T-helper 1 cell treated with Interleukin-12 subunit alpha and Interleukin-12 subunit beta and Interleukin-4 antibody, amounts not matched to agents 30 ng/mL and 1 ng/mL, for 36 hours (primary cell): ENCODE data around the gene F11R. TPM values are rescaled to one million over a fixed set of nuclear protein-coding genes. Genes with fewer than 3 reads are reported as not detected.
"Not testable (repeated sequence)": the region's sequence is repeated elsewhere in the genome, so short reads cannot be mapped to it uniquely, and the experiment has no call there.

Experiments used
- intact Hi-C: fragments of 100-400 bp; cut with micrococcal nuclease; formaldehyde crosslinking; loops from one replicate; pipeline ENCODE4 v1.15.1; 2024
- total RNA-seq: library from RNA; stranded (reverse); gene quantifications from 2 replicates; pipeline ENCODE4 v1.2.3, GENCODE V29; 2022

F11R gene
- total RNA-seq, 1 donor from 2014 or later: 17.4 TPM

DNA sequence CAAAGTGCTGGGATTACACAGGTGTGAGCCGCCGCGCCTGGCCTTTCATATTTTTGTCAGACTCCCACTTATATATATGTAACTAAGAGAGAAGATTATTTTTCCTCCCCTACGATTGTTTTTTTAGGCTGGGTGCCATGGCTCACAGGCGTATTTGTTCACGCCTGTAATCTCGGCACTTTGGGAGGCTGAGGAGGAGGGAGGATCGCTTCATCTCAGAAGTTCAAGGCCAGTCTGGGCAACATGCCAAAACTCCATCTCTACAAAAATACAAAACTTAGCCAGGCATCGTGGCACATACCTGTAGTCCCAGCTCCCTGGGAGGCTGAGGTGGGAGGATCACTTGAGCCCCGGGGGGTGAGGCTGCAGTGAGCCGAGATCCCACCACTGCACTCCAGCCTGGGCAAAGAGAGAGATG, 42.4 kb downstream of the F11R start:
- intact Hi-C loops: no loop called here

DNA sequence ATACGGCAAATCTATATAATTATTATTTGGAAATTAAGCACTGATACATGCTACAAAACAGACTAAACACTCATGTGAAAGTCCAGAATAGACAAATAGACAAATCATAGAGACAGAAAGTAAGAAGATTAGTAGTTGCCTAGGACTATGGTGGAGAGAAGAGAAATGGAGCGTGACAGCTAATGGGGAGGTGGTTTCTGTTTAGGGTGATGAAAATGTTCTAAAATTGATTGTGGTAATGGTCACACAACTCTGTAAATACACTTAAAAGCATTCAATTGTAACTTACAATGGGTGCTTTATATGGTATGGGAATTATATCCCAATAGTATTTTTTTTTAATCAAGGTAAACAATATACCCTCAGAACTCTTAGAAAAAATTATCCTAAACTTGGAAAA, 45.9 kb downstream of the F11R start:
- intact Hi-C loops: no loop called here

DNA sequence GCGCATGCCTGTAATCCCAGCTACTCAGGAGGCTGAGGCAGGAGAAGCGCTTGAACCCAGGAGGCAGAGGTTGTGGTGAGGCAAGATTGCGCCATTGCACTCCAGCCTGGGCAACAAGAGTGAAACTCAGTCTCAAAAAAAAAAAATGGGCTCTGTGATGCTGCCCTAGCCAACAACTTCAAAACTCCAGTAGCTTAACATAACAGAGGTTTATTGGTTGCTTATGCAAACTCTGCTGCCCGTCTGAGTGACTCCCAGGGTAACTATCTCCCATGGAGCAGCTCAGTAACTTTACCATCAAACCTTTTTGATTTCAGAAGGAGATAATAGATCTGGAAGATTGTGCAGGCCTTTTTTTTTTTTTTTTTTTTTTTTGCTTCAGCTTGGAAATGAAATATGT, 47.5 kb downstream of the F11R start:
- intact Hi-C loops: no loop called here

DNA sequence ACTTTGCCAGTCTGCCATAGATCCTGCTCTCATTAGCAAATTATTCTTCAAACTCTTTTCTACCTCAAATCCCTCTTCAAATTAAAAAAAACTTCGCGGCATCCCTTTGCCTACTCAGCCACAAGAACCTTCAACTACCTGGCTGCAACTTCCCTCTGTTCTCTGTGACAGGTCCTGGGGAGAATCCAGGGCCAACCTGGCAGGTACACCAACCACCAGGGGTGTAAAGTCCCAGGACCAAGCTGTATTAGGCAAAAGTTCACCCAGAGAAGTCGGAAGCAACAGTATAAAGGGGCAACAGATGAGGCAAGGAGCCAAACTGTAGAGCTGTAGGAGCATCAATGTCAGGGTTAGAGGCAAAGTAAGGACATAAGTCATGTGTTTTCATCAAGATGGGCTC, 48.0 kb downstream of the F11R start:
- intact Hi-C loops: no loop called here

DNA sequence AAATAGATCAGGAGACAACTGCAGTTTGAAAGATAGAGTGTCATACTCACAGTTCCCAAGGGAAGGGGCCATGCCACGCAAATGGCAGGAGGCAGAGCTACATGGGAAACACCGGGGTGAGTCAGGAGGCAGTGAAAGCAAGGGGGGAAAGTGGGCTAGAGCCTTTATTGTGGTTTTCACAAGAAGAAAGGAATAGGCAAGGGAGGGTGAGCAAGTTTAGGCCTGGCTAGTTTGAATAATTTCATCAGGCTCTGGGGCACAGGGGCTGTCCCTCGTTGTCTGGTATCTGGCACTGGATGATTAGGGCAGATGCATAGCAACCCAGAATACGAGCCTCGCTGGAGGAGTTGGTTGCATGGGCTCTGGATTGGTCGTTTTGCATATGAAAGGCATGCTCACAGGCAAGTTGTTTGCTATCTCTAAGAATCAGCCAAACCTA, 49.3 kb downstream of the F11R start:
- intact Hi-C loops: no loop called here

DNA sequence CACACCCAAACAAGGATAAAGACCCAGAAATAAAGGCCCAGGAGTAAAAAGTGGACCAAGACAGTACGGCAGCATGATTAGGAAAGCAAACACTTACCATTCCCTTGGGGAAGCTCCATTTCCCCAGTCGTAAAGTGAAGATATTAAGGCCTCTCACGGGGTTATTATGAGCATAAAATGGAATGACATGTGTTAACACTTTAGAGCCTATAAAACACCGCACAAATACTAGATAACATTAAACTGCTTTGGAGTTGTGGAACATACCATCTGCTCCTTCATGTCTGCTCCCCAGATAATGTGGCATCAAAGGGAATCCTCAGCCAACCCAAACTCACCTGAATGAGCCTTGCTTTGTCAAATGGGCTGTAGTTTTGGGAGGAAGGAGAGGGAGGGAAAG, 57.4 kb downstream of the F11R start:
- intact Hi-C loops: no loop called here

DNA sequence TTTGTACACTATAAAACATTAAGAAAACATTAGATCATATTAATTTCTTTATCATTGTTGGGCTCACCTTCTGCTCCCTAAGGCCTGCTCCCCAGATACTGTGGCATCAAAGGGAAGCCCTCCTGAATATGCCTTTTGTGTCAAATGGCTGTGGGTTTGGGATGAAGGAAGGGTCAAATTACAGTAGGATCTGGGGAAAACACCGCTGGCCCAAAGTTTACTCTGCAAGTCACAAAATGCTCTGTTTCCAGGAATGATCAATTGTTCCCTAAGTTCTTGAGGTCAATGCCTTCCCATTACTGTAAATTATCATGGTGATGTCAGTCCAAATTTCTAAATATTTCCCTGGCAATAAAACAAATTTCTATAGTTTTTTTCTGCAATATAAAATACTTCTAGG, 59.5 kb downstream of the F11R start:
- intact Hi-C loops: no loop called here

DNA sequence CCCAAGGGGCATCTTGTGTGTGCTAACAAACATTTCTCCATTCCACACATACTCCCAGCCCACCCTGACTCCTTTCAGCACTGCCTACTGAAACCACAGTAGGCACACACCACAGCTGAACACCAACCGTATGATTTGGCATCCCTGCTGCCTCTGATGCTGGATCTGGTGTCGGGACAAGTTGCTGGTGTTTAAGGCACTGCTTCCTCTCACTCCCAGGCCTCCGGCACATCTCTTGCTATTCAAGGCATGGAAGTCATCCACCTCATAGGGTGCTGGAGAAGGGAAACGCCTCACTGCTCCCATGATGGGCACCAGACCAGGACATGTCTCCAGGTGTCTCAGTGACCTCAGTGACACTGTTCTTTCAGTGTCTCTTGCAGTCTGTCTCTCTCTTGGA, 64.0 kb downstream of the F11R start:
- intact Hi-C loops: no loop called here

DNA sequence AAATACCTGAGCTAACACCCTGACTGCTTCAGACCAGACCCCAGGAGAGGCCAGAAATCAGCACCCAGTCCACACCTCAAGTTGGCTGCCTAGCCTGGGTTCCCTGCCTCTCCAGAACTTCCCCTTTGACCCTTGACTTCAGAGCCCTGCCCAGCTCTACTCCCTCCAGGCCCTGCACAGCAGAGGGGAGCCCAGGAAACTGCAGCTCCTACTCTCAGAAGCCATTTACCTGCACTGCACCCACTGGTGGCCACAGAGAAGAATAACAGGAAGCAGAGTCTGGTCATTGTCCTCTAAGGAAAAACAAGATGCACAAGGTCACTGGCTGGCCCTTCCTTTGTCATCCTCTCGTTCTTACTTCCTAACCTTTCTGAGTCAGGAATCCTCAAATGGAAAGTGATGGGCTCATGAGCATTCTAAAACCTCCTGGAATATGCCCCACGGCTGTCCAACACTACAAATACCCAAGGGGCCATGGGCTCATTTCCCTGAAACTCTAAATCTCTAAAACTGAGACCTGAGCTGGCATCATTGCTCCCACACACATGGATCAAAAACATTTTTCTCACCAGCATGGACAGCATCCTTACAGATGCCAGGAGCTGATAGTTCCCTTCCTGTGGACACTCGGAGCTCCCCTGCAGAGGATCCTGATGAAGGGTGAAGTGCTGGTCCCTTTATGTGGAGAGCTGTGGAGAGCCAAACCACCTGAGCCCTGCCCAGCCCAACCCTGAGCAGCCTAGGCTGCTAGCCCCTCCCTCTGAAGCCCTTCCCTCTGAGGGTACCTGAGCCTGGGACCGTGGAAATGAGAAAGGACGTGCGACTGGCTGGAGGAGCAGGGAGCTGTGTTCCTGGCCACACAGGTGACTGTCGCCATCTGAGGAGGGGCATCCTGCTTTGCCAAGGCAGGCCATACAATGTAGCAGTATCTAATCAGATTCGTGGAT, 66.5 kb downstream of the F11R start, which contains the start of gene ITLN2:
Gene ITLN2, minus strand, starts transcription at position 652 of the 947 bp plus-strand sequence. Its CDS starts 68 bp downstream, at position 584.
- intact Hi-C loops: no loop called here

DNA sequence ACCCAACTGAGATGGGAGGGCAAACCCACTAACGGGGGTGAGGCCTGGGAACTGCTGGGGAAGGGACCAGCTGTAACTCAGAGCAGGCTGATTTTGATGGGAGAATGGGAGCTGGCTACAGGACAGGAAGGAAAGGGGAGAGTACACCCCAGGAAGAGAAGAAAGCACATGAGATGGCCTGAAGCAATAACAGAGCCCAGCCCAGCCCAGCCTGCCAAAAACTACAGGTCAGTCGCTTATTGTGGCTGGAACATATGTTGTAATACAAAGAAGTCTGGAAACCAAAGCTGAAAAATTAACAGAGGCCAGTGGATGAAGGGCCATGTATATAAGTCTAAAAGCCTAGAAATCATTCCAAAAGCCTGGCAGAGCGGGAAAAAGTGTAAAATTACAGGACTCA, 67.9 kb downstream of the F11R start:
- intact Hi-C loops: no loop called here

DNA sequence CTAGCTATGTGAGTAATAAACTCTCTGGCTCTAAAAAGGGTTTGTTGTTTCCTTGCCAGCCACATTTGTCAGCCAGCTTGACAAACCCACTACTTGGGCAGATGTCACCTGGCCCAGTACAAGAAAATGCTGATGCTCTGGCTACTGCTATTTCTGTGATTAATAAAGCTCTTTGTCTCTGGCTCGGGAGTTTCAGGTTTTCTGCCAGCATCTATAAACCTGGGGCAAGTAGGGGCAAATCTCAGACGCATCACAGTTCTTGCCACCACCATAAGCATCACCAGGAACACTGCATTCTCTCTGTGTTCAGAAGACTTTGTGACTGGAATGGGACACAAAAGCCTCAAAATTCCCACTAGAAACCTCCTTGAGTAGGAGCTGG, 68.8 kb downstream of the F11R start:
- intact Hi-C loops: no loop called here

DNA sequence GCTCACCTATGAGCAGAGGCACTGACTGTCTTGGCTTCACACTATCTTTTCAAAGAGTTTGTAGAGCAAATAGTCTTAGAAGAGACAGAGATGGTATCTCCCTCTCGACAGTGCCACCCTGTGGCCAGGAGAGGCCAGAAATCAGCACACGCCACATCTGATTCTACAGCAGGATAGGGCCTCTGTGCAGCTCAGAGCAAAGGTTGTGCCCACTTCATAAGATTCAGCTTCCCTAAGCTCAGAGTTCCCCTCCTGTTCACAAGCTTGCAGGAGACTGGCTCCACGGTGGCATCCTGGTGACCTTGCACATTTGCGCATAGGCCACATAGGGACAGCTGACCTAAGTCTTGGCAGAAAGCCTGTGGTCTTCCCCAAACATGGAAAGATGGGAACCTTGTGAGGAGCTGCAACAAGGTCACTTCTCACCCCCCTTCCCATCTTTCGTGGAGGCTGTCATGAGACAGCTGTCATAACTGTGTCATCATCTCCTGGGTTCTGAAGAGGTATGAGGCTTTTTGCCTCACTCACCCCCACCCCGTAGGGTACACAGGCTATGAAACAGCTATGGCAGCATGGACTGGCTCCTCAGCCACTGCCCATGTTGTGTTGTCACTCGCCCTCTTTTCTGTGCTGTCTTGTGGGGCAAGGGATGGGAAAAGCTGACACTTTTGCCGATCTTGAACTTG, 69.4 kb downstream of the F11R start:
- intact Hi-C loops: loop anchor here (1.0 to 2.0 kb wide), 8 partner anchors 67 to 276 kb away; partner anchors contain the start of gene ITLN1

DNA sequence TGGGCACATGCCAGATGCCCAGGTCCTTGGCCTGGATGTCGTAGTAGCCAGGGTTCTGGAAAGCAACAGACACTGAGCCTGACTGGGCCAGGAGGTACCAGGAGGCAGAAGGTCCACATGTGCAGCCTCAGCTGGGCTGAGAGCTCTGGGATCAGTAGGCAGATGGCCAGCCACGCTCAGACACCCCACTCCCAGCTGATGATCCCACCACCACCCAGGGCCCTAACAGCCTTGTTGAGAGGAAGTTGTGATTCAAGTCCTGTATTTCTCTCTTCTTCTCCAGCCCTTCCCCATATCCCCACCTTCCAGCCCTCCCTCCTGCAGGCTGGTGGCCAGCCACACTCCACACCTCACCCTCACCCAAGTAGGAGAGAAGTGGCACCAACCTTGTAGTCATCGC, 70.3 kb downstream of the F11R start:
- intact Hi-C loops: loop anchor here (1.0 to 2.0 kb wide), 8 partner anchors 66 to 275 kb away; partner anchors contain the start of gene ITLN1

DNA sequence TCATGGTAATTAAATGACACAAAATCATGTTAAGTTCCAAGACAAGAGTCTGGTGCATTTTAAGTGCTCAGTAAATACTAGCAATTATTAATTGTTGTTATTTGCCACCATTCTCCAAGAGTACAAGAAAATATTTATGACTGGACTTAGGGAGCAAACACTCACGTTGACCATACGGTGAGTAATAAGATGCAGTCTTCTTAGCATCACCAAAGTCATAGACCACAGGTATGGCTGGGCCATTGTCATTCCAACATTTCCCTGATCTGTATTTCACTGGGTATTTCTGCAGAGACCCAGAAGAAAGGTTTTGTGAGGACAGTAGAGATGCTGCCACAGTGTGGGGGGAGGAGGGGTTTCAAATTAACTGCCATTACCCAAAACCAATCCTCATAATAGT, 71.1 kb downstream of the F11R start:
- intact Hi-C loops: loop anchor here (2.0 kb wide), 3 partner anchors 65 to 181 kb away; partner anchors contain the start of gene ITLN1

DNA sequence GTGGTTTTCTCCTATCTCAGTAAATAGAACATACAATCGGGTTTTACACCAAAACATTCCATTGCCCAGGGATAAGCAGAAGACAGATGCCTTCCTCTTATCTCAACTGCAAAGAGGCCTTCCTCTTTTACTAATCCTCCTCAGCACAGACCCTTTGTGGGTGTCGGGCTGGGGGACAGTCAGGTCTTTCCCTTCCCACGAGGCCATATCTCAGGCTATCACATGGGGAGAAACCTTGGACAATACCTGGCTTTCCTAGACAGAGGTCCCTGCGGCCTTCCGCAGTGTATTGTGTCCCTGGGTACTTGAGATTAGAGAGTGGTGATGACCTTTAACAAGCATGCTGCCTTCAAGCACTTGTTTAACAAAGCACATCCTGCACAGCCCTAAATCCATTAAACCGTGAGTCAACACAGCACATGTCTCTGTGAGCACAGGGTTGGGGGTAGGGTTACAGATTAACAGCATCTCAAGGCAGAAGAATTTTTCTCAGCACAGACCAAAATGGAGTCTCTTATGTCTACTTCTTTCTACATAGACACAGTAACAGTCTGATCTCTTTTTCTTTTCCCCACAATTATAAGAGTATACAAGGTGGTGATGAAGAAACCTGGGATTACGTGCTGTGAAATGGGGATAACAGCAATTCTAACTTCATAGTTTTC, 71.6 kb downstream of the F11R start:
- intact Hi-C loops: not testable (repeated sequence)

DNA sequence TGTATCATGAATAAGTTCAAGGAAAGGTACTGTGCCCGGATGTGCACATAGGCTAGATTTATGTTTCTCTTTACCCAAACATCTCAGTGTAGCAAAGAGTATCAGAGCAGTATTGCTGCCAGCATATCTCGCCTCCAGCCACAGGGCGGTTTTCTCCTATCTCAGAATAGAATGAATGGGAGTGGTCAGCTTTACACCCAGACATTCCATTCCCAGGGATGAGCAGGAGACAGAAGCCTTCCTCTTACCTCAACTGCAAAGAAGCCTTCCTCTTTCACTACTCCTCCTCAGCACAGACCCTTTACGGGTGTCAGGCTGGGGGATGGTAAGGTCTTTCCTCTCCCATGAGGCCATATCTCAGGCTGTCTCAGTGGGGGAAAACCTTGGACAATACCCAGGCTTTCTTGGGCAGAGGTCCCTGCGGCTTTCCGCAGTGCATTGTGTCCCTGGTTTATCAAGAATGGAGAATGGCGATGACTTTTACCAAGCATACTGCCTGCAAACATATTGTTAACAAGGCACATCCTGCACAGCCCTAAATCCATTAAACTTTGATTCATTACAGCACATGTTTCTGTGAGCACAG, 73.7 kb downstream of the F11R start:
- intact Hi-C loops: not testable (repeated sequence)

DNA sequence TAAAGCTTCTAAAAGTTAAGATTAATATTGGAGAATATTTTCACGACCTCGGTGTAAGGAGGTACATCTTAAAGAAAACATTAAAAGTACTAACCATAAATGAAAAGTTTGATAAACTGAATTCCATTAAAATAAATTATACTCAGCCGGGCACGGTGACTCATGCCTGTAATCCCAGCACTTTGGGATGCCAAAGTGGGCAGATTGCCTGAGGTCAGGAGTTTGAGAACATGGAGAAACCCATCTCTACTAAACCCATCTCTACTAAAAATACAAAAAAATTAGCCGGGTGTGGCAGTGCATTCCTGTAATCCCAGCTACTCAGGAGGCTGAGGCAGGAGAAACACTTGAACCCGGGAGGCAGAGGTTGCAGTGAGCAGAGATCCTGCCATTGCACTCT, 75.1 kb downstream of the F11R start:
- intact Hi-C loops: not testable (repeated sequence)
